Ascending aorta (tissue), 2 donors: ENCODE data around the gene TYRP1. TPM values are rescaled to one million over a fixed set of nuclear protein-coding genes. Genes with fewer than 3 reads are reported as not detected.
A peak's percentile ranks its signal among the peaks of the same experiment; 100 is the strongest.

Source experiments
- DNase-seq, 2 donors: peaks; one replicate each; pipeline ENCODE4 v3.0.0-alpha.2; 2019; ENCODE audit warnings: low spot score in 2 of 2
- H3K27ac ChIP-seq, 2 donors: fragments of 200-600 bp; sonication (generic); one replicate each; pipeline ENCODE4 v1.5.1; 2016 to 2017; ENCODE audit warnings: mild to moderate bottlenecking in 1 of 2
- H3K27me3 ChIP-seq: fragments of 200-600 bp; sonication (generic); one replicate; pipeline ENCODE4 v1.5.1; 2017
- H3K36me3 ChIP-seq, 2 donors: fragments of 200-600 bp; sonication (generic); one replicate each; pipeline ENCODE4 v1.5.1; 2016
- H3K4me1 ChIP-seq, 2 donors: fragments of 200-600 bp; sonication (generic); one replicate each; pipeline ENCODE4 v1.5.1; 2016 to 2017; ENCODE audit warnings: mild to moderate bottlenecking in 1 of 2
- H3K4me3 ChIP-seq, 2 donors: fragments of 200-600 bp; sonication (generic); one replicate each; pipeline ENCODE4 v1.5.1; 2016 to 2017; ENCODE audit warnings: mild to moderate bottlenecking in 1 of 2
- H3K9me3 ChIP-seq, 2 donors: fragments of 200-600 bp; sonication (generic); one replicate each; pipeline ENCODE4 v1.5.1; 2016
- intact Hi-C: fragments of 100-400 bp; cut with DNase I; formaldehyde crosslinking; loops from one replicate; pipeline ENCODE4 v1.15.1; 2023
- total RNA-seq: library from RNA; depleted of rRNA; stranded (reverse); fragments of >200 nt; gene quantifications from one replicate; pipeline ENCODE4 v1.1.0, GENCODE V29; 2016
- TF ChIP-seq, protein P1 (sequence below), 3 experiments: fragments of 200-600 bp in 2 of 3; fragments of 450-650 bp in 1 of 3; sonication (generic) in 2 of 3; IDR thresholded peaks; one replicate each; pipeline ENCODE4 v1.5.1; 2016 to 2019; ENCODE audit warnings: antibody characterized with exemption in 3 of 3, mild to moderate bottlenecking in 1 of 3, moderate library complexity in 1 of 3

Gene TYRP1
- total RNA-seq, 1 donor from 2014 or later = not detected

DNA sequence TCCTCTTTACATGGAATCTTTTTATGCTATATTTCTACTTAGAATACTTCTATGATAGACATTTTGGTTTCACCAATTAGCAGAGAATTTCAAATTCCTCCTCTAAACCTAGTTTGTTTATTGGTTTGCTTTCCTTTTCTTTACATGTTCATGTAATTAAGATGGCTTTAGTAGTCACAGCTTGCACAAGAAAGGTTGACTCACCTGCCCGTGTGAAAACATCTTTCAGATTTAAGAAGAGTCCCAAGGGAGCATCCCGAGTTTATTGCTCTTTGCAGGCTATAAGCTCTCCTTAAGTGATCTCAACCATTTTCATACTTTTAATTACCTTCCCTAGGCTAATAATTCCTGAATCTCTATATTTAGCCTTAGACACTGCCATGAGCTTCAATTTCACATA is 28.9 kb downstream of the TYRP1 start:
- Histone ChIP-seq H3K4me3 (no peak overlapping the region), H3K36me3 (no peaks in the 10 kb centered on the region), H3K4me1 (no peaks in the 10 kb centered on the region), H3K27ac (no peak overlapping the region), H3K9me3 (no peaks in the 10 kb centered on the region), H3K27me3 (no peaks in the 10 kb centered on the region)
- intact Hi-C loops = loop anchor here (2.0 to 5.0 kb wide), 2 partner anchors 53 to 365 kb away; partner anchors contain the start of gene LURAP1L
- DNase-seq = no peak
- TF ChIP-seq, protein P1, sequence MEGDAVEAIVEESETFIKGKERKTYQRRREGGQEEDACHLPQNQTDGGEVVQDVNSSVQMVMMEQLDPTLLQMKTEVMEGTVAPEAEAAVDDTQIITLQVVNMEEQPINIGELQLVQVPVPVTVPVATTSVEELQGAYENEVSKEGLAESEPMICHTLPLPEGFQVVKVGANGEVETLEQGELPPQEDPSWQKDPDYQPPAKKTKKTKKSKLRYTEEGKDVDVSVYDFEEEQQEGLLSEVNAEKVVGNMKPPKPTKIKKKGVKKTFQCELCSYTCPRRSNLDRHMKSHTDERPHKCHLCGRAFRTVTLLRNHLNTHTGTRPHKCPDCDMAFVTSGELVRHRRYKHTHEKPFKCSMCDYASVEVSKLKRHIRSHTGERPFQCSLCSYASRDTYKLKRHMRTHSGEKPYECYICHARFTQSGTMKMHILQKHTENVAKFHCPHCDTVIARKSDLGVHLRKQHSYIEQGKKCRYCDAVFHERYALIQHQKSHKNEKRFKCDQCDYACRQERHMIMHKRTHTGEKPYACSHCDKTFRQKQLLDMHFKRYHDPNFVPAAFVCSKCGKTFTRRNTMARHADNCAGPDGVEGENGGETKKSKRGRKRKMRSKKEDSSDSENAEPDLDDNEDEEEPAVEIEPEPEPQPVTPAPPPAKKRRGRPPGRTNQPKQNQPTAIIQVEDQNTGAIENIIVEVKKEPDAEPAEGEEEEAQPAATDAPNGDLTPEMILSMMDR (IDR thresholded peaks at IDR 0.05) = no peak

DNA sequence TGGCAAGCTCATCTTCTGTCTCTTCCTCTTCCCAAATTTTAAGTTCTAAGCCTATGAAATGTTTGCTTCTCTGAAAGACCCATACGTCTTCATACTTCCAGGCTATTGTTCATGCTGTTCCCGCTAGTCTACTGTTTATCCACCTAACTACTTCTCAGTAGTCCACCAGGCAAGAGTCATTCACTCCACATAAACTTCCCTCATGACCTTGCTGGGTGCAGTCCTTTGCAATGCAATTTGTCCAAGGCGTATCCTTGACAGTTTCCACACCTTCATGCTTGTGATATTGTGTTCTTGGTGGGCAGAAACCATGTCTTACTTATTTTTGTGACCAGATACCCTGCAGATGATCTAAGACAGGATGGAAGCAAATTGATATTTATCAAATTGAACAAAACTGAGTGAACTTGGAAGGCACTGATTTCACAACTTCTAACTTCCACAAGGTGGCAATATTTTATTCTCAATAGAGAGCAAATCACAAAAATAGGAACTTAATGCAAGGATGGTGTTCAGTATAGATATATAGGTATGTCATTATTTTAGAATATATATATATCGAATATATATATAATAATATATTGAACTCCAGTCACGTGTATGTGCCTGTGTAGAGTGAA is 30.3 kb downstream of the TYRP1 start:
- TF ChIP-seq, protein P1 (IDR thresholded peaks at IDR 0.05) = peak; percentile 24 to 63 (median 46)
- no peaks in the 10 kb centered on the region for H3K9me3 ChIP-seq
- no peak overlapping the region for H3K4me3 ChIP-seq
- H3K4me1 ChIP-seq = no peaks in the 10 kb centered on the region
- no peak overlapping the region for H3K27ac ChIP-seq
- H3K27me3 ChIP-seq = no peaks in the 10 kb centered on the region
- no peaks in the 10 kb centered on the region for H3K36me3 ChIP-seq
- DNase-seq = no peak
- intact Hi-C loops = loop anchor here (1.0 to 5.0 kb wide), 3 partner anchors 51 to 364 kb away; partner anchors contain the start of gene LURAP1L

DNA sequence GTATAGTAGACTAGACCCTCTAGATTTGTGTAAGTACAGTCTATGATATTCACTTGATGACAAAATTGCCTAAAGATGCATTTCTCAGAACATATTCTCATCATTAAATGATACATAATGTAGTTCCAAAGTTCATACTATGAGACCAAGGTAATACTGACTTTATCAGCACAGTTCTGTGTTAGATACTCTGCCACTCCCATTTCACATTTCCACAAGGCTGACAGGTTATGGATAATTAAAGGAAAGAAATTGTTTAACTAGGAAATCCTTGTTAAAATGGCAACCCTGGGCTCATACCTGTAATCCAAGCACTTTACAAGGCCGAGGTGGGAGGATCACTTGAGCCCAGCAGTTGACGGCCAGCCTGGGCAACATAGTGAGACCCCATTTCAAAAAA is 33.6 kb downstream of the TYRP1 start:
- intact Hi-C loops = no loop called here
- Histone ChIP-seq H3K4me1 (no peaks in the 10 kb centered on the region), H3K36me3 (no peaks in the 10 kb centered on the region), H3K9me3 (no peaks in the 10 kb centered on the region), H3K27ac (no peak overlapping the region), H3K4me3 (no peak overlapping the region), H3K27me3 (no peaks in the 10 kb centered on the region)
- DNase-seq = no peak
- TF ChIP-seq, protein P1 (IDR thresholded peaks at IDR 0.05) = no peak

DNA sequence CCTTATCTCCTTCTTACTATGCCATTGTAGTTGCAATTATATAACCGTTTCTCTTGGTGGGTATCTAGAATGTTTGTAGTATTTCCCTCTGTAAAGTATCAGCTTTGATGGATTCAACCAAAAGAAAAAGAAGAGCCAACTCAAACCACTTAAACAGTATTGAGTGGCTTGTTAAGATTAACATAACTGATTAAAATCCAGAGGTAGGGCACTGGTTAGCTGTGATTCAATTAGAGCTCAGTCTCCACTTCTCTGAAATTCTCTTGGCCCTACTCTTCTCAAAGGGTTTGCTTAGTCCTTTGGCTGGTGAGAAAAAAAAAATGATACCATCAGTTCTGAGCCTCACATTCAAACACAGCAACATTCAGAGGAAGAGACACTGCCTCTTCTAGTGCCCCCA is 37.0 kb downstream of the TYRP1 start:
- no peak for DNase-seq
- TF ChIP-seq, protein P1 (IDR thresholded peaks at IDR 0.05) = no peak
- H3K27ac ChIP-seq = no peak overlapping the region
- H3K27me3 ChIP-seq = no peaks in the 10 kb centered on the region
- H3K36me3 ChIP-seq = no peaks in the 10 kb centered on the region
- no peaks in the 10 kb centered on the region for H3K4me1 ChIP-seq
- H3K4me3 ChIP-seq = no peak overlapping the region
- H3K9me3 ChIP-seq = no peaks in the 10 kb centered on the region
- intact Hi-C loops = no loop called here

DNA sequence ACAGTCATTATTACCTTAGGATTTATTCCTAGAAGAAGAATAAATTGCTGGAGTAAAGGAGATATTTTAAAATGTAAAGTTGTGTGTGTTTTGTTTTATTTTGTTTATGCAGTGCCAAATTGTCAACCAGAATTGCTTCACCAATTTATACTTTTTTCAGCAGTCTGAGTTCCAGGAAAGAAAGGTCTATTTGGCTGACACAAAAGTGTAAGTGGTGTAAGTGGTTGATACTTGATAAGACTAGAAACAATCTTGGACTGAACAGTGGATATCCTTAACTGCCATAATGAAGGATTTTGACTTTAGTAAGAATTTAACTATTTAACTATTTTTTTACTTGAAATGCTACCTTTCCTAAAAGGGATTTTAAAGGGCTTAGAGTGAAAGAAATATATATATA is 37.7 kb downstream of the TYRP1 start:
- DNase-seq = no peak
- no peaks in the 10 kb centered on the region for H3K4me1 ChIP-seq
- TF ChIP-seq, protein P1 (IDR thresholded peaks at IDR 0.05) = no peak
- intact Hi-C loops = no loop called here
- H3K27ac ChIP-seq = no peak overlapping the region
- H3K27me3 ChIP-seq = no peaks in the 10 kb centered on the region
- no peaks in the 10 kb centered on the region for H3K9me3 ChIP-seq
- no peak overlapping the region for H3K4me3 ChIP-seq
- H3K36me3 ChIP-seq = no peaks in the 10 kb centered on the region

DNA sequence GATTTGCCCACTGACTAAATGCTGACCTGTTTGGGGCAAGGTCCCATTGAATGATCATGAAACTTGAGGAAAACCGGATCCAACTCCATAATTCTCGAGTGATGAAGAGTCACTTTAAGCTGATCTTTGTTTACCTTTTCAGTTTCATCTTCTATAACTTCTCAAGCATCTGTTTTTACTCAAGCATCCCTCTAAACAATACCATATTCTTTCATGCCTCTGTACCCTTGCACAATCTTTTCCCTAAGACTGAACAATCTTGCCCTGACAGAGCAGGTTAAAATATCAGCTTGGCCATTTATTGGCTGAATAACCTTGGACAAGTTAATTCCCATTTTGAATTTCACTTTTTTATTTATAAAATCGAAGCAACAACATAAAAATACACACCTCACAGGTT is 39.8 kb downstream of the TYRP1 start:
- Histone ChIP-seq H3K36me3 (no peaks in the 10 kb centered on the region), H3K9me3 (no peaks in the 10 kb centered on the region), H3K4me1 (no peaks in the 10 kb centered on the region), H3K27me3 (no peaks in the 10 kb centered on the region), H3K4me3 (no peak overlapping the region), H3K27ac (no peak overlapping the region)
- TF ChIP-seq, protein P1 (IDR thresholded peaks at IDR 0.05) = no peak
- intact Hi-C loops = no loop called here
- DNase-seq = no peak
